Coronary artery (tissue), 2 donors: ENCODE results near the gene HMCN1.

ENCODE experiments used
- DNase-seq: peaks from one replicate; pipeline ENCODE4 v3.0.0-alpha.2; 2017; ENCODE audit warnings: low spot score
- H3K27ac ChIP-seq, 2 donors: fragments of 200-600 bp; sonication (generic); one replicate each; pipeline ENCODE4 v1.5.1; 2016 to 2019
- H3K4me3 ChIP-seq: fragments of 200-600 bp; sonication (generic); 2 replicates; pipeline ENCODE4 v1.5.1; 2016; ENCODE audit warnings: mild to moderate bottlenecking, moderate library complexity
- CTCF ChIP-seq: fragments of 200-600 bp; sonication (generic); IDR thresholded peaks from one replicate; pipeline ENCODE4 v1.5.1; 2019; ENCODE audit warnings: antibody characterized with exemption

HMCN1 gene

GRCh38 chr1:186142916-186143315 lies 408.7 kb downstream of the HMCN1 start:
- TF ChIP-seq CTCF, result no peak
- no peak for DNase-seq
- Histone ChIP-seq H3K4me3 (no peak overlapping the region), H3K27ac (no peak overlapping the region)

GRCh38 chr1:186143481-186143880 lies 409.3 kb downstream of the HMCN1 start:
- Histone ChIP-seq H3K27ac (no peak overlapping the region), H3K4me3 (no peak overlapping the region)
- no peak for DNase-seq
- TF ChIP-seq CTCF, result no peak

- Histone ChIP-seq H3K4me3 (no peak overlapping the region), H3K27ac (no peak overlapping the region)
- DNase-seq, result no peak
- no peak for TF ChIP-seq CTCF
Observed at GRCh38 chr1:186144505-186144904, 410.3 kb downstream of the HMCN1 start.

GRCh38 chr1:186146974-186147373 lies 412.8 kb downstream of the HMCN1 start:
- TF ChIP-seq CTCF, result no peak
- H3K4me3 ChIP-seq, result no peak overlapping the region
- no peak for DNase-seq
- H3K27ac ChIP-seq, result no peak overlapping the region

- no peak for TF ChIP-seq CTCF
- Histone ChIP-seq H3K27ac (no peak overlapping the region), H3K4me3 (no peak overlapping the region)
- DNase-seq, result no peak
Observed at GRCh38 chr1:186149591-186149990, 415.4 kb downstream of the HMCN1 start.

GRCh38 chr1:186152227-186152619 lies 418.0 kb downstream of the HMCN1 start:
- Histone ChIP-seq H3K27ac (peak overlapping the region in 1 of 2 donors; percentile 13), H3K4me3 (no peak overlapping the region)
- no peak for TF ChIP-seq CTCF
- no peak for DNase-seq

GRCh38 chr1:186152620-186153239 lies 418.5 kb downstream of the HMCN1 start:
- Histone ChIP-seq H3K27ac (peak overlapping the region in 1 of 2 donors; percentile 13), H3K4me3 (no peak overlapping the region)
- no peak for DNase-seq
- TF ChIP-seq CTCF, result no peak
